Motor neuron (in vitro differentiated cells): Measurements from ENCODE around the gene ARHGAP6. TPM values are rescaled to one million over a fixed set of nuclear protein-coding genes. Genes with fewer than 3 reads are reported as not detected.
"Not testable (repeated sequence)": the region's sequence is repeated elsewhere in the genome, so short reads cannot be mapped to it uniquely, and the experiment has no call there.

Source experiments
- ATAC-seq, 8 experiments: fragments of 200-7000 bp; cut with Tn5 transposase; replicated peaks in 6 of 8; 2 replicates each; pipeline ENCODE4 v1.8.0; 2021; ENCODE audit warnings: mild to moderate bottlenecking in 8 of 8, moderate library complexity in 8 of 8
- H3K27ac ChIP-seq, 2 donors: fragments of 250-450 bp; sonication (Bioruptor Pico); 2 replicates each; pipeline ENCODE4 v1.9.0; 2021; ENCODE audit warnings: antibody characterized with exemption in 2 of 2, mild to moderate bottlenecking in 2 of 2, moderate library complexity in 1 of 2
- H3K4me1 ChIP-seq, 2 donors: fragments of 250-450 bp; sonication (Bioruptor Pico); replicated peaks in 1 of 2; 2 replicates each; pipeline ENCODE4 v1.6.1; 2021; ENCODE audit warnings: antibody characterized with exemption in 2 of 2, mild to moderate bottlenecking in 2 of 2, moderate library complexity in 1 of 2
- H3K4me3 ChIP-seq, 5 donors: fragments of 250-450 bp; sonication (Bioruptor Pico); 2 replicates each; pipeline ENCODE4 v1.9.0; 2021; ENCODE audit warnings: antibody characterized with exemption in 5 of 5, mild to moderate bottlenecking in 5 of 5, moderate library complexity in 4 of 5
- WGBS, 10 experiments: fragments of 450-650 bp; shearing (Covaris generic); methylation state at CpG; one replicate each; pipeline ENCODE4 v1.0.0; 2022; 5-methylcytosine and 5-hydroxymethylcytosine counted together
- in situ Hi-C, 9 experiments: fragments of 400-800 bp; cut with MboI; loops; one replicate each; pipeline ENCODE4 v1.15.0; 2021; ENCODE audit warnings: low sequenced_read_pairs in 9 of 9, low pct_unique_long_range_greater_than_20kb in 2 of 9; ENCODE audit not compliant: unreplicated experiment in 9 of 9
- total RNA-seq, 8 experiments: library from RNA; unstranded; fragments of 300-600 nt; gene quantifications; 2 replicates each; pipeline versions ENCODE4 v1.2.3 to v1.2.4, GENCODE V29; 2022

Gene ARHGAP6
- total RNA-seq, 8 experiments from 2014 or later, result 0.50 to 7.6 (median 2.6) TPM

DNA sequence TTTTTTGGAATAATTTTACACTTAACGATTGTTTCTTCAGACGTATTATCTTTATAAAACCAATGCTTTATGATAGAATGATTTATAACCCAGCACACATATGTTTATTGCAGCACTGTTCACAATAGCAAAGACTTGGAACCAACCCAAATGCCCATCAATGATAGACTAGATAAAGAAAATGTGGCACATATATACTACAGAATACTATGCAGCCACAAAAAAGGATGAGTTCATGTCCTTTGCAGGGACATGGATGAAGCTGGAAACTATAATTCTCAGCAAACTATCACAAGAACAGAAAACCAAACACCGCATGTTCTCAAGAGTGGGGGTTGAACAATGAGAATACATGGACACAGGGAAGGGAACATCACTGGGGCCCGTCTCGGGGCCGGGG, 542.6 kb downstream of the ARHGAP6 start:
- in situ Hi-C loops, result loop anchor here in 3 of 9 experiments (25.0 kb wide), 1 partner anchor 936 kb away; no protein-coding TSS in a partner anchor

DNA sequence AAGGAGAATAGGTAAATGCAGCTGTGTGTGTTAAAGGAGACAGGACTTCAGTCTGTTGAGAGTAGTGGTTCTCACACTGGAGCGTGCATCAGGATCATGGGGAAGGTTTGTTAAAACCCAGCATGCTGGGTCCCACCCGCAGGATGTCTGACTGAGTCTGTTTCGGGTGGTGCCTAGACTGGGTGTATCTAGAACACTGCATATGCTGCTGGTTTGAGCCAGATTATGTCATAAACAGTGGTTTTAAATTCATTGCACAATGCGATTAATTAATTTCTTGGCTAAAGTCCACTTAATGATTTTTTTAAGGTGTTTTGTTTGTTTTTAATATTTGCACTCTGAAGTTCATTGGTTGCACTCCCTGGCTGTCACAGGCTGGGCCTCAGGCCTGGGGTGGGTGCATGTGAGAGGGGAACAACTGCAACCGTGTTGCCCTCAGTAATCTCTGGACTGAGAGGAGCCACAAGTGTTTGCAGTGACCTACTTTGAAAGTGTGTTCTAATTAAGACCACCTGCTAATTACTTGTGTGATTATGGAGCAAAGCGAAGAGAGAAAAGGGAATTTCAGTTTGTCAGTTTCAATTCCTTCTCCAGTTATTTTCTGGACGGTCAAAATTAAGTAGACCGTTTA, 546.3 kb downstream of the ARHGAP6 start:
- no peak overlapping the region for H3K27ac ChIP-seq
- 0 to 100% (median 45%) methylated on average over 1 to 8 of the region's 8 CpGs; no CpG with 5 or more reads in 5 of the 10 experiments for WGBS, 10 experiments
- ATAC-seq, result peak in 3 of 8 experiments; percentile 43 to 91 (median 82)
- no peaks in the 10 kb centered on the region for H3K4me1 ChIP-seq
- H3K4me3 ChIP-seq, result no peak overlapping the region
- in situ Hi-C loops, result loop anchor here in 3 of 9 experiments (25.0 kb wide), 1 partner anchor 932 kb away; no protein-coding TSS in a partner anchor

More for the DNA sequence above, 542.6 kb downstream of the ARHGAP6 start:
- not testable (repeated sequence) for H3K27ac ChIP-seq, ATAC-seq, H3K4me3 ChIP-seq, H3K4me1 ChIP-seq
- WGBS, 10 experiments, result 43 to 100% (median 96%) methylated on average over 2 of the region's 6 CpGs; no CpG with 5 or more reads in 4 of the 10 experiments

DNA sequence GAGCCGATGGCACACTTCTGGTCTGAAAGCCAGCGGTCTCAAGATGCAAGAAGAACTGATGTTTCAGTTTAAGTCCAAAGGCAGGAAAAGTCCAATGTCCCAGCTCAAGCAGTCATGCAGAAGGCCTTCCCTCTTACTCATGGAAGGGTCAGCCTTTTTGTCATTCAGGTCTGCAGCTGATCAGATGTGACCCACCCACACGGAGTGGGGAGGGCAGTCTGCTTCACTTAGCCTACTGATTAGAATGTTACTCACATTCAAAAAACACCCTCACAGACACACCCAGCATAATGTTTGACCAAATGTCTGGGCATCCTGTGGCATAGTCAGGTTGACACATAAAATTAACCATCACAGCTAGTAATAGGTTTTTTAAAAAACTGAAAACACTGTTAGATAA, 548.0 kb downstream of the ARHGAP6 start:
- 57 to 84% (median 77%) methylated on average over 1 to 3 of the region's 3 CpGs; no CpG with 5 or more reads in 6 of the 10 experiments for WGBS, 10 experiments
- Histone ChIP-seq H3K27ac (no peak overlapping the region), H3K4me3 (no peak overlapping the region), H3K4me1 (no peaks in the 10 kb centered on the region)
- in situ Hi-C loops, result loop anchor here in 3 of 9 experiments (25.0 kb wide), 1 partner anchor 930 kb away; no protein-coding TSS in a partner anchor
- ATAC-seq, result peak in 3 of 8 experiments; percentile 30 to 70 (median 62)

DNA sequence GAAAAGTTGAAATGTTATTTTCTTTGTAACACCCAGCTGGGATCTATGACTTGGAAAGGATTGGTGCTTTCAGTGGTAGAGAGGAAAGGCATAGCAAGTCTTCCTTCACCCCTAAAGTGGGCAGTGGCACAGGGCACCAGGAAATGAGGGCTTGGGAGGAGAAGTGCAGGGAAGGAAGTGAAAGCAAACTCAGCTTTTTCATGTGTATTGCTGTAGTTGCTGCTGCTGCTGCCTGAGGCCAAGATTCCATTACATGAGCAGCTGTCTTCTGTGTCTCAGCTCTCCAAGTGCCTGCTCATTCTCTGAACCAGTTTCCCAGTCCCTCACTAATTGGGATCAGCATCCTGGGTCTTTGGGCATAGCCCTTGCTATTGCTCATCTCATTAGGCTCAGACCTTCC, 552.0 kb downstream of the ARHGAP6 start:
- Histone ChIP-seq H3K4me3 (no peak overlapping the region), H3K27ac (no peak overlapping the region), H3K4me1 (peaks cover 0 to 5% of the 10 kb centered on the region in 2 donors)
- in situ Hi-C loops, result loop anchor here in 3 of 9 experiments (25.0 kb wide), 1 partner anchor 926 kb away; no protein-coding TSS in a partner anchor
- ATAC-seq, result peak in 2 of 8 experiments; percentile 3 to 5

DNA sequence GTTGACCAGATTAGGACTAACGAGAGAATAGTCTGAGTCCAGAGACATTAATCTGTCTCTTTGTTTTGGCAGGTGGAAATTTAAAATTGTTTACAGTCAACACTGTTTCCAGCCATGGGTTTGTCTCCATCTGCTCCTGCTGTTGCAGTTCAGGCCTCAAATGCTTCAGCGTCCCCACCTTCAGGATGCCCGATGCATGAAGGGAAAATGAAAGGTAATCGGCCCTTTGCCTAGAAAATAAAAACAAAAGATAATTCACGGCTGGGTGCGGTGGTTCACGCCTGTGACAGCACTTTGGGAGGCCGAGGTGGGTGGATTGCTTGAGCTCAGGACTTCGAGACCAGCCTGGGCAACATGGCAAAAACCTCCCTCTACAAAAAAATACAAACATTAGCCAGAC, 553.8 kb downstream of the ARHGAP6 start:
- in situ Hi-C loops, result loop anchor here in 3 of 9 experiments (25.0 kb wide), 1 partner anchor 925 kb away; no protein-coding TSS in a partner anchor
- H3K4me3 ChIP-seq, result peak overlapping the region; percentile 69 to 77 (median 72)
- ATAC-seq, result no peak
- WGBS, 10 experiments, result 28 to 50% methylated on average over 3 to 9 of the region's 9 CpGs; no CpG with 5 or more reads in 8 of the 10 experiments
- peak overlapping the region; percentile 88 to 90 for H3K27ac ChIP-seq
- peaks cover 0 to 5% of the 10 kb centered on the region in 2 donors for H3K4me1 ChIP-seq

DNA sequence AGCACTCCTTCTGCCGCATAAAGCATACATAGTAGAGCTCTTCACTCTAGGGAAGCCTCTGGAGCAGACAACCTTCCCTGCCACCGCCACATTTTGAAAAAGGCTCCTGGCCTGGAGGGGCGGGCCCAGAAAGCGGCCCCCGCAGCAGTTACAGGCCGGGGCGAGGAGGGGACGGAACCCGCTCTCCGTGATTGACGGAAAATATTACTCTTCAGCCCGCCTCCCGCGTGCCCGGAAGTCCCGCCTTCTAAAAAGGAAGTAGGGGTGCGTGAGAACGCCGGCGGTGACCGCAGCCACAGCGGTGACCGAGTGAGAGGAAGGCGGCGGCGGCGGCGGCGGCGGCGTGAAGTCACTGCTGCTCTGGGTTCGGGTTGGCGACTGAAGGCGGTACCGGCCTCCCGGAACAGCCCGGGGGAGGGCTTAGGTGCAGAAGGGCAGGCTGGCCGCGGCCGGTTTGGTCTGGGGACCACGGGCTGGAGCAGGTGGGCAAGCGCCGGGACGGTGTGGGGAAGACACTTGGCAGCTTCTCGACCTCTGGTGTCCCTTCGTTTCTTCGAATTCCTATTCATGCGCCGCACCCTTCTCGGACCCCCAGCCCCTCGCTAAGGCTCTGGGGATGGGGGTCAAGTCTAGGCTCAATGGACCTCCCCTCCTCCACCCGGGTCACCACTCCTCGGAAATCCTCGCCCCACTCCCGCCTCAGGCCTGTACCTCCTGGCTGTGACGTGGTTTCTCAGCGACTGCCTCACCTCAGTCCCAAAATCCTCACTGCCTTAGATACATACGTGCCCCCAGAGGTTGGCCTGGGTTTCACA, 554.5 kb downstream of the ARHGAP6 start, which contains the start of gene HCCS:
TSS of gene HCCS (plus strand) at position 296 of the 815 bp plus-strand sequence. CDS start 729 bp downstream, outside the sequence.
- 0 to 55% (median 18%) methylated on average over 1 to 6 of the region's 58 CpGs; no CpG with 5 or more reads in 6 of the 10 experiments for WGBS, 10 experiments
- H3K4me3 ChIP-seq, result peak within 1 kb of the TSS; percentile 69 to 77 (median 72)
- peak; percentile 90 to 98 (median 96) for ATAC-seq
- peaks cover 0 to 5% of the 10 kb centered on the region in 2 donors for H3K4me1 ChIP-seq
- H3K27ac ChIP-seq, result peak within 1 kb of the TSS; percentile 88 to 90
- in situ Hi-C loops, result loop anchor here in 3 of 9 experiments (25.0 kb wide), 1 partner anchor 924 kb away; no protein-coding TSS in a partner anchor

DNA sequence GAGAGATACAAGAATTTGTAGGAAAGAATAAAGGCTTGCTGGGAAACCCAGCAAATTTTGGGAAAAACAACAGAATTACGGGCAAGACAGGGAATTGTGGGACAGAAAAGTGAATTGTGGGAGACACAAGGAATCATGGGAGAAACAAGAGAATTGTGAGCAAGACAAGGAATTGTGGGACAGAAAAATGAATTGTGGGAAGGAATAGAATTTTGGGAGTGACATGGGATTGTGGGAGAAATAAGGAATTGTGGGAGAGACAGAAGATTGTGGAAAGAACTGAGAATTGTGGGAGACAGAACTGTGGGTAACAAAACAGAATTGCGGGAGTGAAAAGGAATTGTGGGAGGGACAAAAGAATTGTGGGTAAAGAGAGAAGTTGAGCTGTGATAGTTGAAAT, 555.8 kb downstream of the ARHGAP6 start:
- Histone ChIP-seq H3K4me3 (no peak overlapping the region), H3K27ac (no peak overlapping the region), H3K4me1 (peaks cover 0 to 5% of the 10 kb centered on the region in 2 donors)
- 64 to 94% (median 89%) methylated on average over 1 to 2 of the region's 2 CpGs; no CpG with 5 or more reads in 2 of the 10 experiments for WGBS, 10 experiments
- ATAC-seq, result no peak
- in situ Hi-C loops, result loop anchor here in 3 of 9 experiments (25.0 kb wide), 1 partner anchor 923 kb away; no protein-coding TSS in a partner anchor

DNA sequence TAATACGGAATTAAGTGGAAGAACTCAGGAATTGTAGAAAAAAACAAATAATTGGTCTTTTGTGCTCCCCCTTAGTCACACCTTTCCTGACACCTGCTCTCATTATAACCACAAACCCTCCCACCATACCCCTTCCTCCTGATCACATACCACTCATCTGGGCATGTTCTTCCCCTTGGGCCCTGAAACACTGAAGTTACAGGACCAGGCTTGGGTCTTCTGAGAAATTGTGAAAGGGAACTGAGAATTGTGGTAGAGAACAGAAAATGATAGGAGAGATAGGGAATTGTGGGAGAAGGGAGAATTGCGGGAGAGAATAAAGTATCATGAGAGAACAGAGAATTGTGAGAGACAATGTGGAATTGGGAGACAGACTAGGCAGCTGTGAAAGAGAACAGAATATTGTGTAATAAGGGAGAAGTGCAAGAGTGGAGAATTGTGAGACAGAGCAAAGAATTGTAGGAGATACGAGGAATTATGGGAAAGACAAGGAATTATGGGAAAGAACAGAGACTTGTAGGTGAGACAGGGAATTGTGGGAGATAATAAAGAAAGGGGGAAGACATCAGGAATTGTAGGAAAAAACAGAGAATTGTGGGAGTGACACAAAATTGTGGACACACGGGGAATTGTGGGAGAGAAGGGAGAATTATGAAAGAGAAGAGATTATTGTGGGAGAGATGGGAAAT, 557.3 kb downstream of the ARHGAP6 start:
- H3K4me3 ChIP-seq, result no peak overlapping the region
- in situ Hi-C loops, result loop anchor here in 3 of 9 experiments (25.0 kb wide), 1 partner anchor 921 kb away; no protein-coding TSS in a partner anchor
- ATAC-seq, result no peak
- no peak overlapping the region for H3K27ac ChIP-seq
- 45 to 100% (median 92%) methylated on average over 1 to 4 of the region's 4 CpGs; no CpG with 5 or more reads in 1 of the 10 experiments for WGBS, 10 experiments
- H3K4me1 ChIP-seq, result peaks cover 0 to 5% of the 10 kb centered on the region in 2 donors

DNA sequence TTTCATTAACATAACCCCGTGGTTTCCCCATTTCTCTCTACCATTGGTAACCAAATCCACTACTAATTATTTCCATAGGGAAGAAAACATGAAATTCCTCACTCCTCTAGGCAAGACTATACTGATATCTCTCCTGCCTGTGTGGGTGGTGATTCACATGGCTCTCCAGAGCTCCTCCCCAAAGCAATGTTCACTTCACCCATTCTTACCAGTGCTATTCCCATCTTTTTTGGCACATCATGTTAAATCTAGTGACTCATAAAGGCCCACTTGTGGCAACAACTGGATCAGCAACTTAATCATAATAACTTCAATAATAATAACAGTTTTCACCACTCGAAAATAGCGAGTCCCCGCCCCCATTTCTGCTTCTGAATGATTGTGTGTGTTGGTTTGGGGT, 560.6 kb downstream of the ARHGAP6 start:
- 61 to 100% methylated on average over 1 to 4 of the region's 4 CpGs; no CpG with 5 or more reads in 8 of the 10 experiments for WGBS, 10 experiments
- no peak overlapping the region for H3K27ac ChIP-seq
- in situ Hi-C loops, result loop anchor here in 3 of 9 experiments (25.0 kb wide), 1 partner anchor 918 kb away; no protein-coding TSS in a partner anchor
- no peak overlapping the region for H3K4me3 ChIP-seq
- no peak for ATAC-seq
- H3K4me1 ChIP-seq, result peaks cover 0 to 4% of the 10 kb centered on the region in 2 donors

DNA sequence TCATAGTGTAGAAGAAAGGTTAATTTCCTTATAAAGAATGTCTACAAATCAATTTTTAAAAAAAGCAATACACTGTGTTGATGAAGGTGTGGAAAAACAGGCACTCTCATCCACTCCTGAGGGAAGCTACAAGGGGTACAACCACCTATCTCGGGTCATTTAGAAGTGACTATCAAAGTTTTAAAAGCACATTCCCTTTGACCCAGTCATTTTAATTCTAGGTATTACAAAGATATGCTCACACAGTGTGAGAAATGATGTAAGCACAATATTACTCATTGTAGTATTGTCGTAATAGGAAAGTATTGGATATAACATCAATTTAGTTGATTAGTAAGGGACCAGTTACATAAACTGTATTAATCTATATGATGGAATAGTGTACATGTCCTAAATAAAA, 562.0 kb downstream of the ARHGAP6 start:
- Histone ChIP-seq H3K27ac (no peak overlapping the region), H3K4me1 (peaks cover 0 to 4% of the 10 kb centered on the region in 2 donors), H3K4me3 (no peak overlapping the region)
- in situ Hi-C loops, result loop anchor here in 3 of 9 experiments (25.0 kb wide), 1 partner anchor 916 kb away; no protein-coding TSS in a partner anchor
- ATAC-seq, result no peak
- WGBS, 10 experiments, result 36 to 100% (median 82%) methylated on average over 1 to 2 of the region's 2 CpGs; no CpG with 5 or more reads in 4 of the 10 experiments

DNA sequence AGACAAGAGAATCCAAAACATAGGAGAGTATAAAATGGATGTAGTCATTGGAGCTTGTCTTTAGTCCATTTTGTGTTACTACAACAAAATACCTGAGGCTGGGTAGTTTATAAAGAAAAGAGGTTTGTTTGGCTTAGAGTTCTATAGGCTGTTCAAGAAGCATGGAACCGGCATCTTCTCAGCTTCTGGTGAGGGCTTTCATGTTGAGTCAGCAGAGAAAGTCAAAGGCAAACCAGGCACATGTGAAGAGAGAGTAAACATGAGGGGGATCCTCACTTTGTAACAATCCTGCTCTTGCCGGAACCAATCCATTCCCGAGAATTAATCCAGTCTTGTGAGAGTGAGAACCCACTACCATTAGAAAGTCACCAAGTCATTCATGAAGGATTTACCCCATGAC, 562.7 kb downstream of the ARHGAP6 start:
- no peak overlapping the region for H3K27ac ChIP-seq
- in situ Hi-C loops, result loop anchor here in 3 of 9 experiments (25.0 kb wide), 1 partner anchor 916 kb away; no protein-coding TSS in a partner anchor
- 0 to 100% (median 80%) methylated on average over 1 to 3 of the region's 3 CpGs; no CpG with 5 or more reads in 5 of the 10 experiments for WGBS, 10 experiments
- ATAC-seq, result no peak
- H3K4me3 ChIP-seq, result no peak overlapping the region
- peaks cover 0 to 4% of the 10 kb centered on the region in 2 donors for H3K4me1 ChIP-seq
